Uterus (tissue), 4 donors: ENCODE results near the gene ANKRD1. TPM values are rescaled to one million over a fixed set of nuclear protein-coding genes. Genes with fewer than 3 reads are reported as not detected.

Experiments
- DNase-seq, 2 donors: peaks; one replicate each; pipeline ENCODE4 v3.0.0-alpha.2; 2019 to 2020
- H3K27ac ChIP-seq, 2 donors: fragments of 200-600 bp; sonication (generic); 1 replicate in 1 of 2; 2 replicates in 1 of 2; pipeline ENCODE4 v1.5.1; 2016 to 2018
- H3K27me3 ChIP-seq, 2 donors: fragments of 200-600 bp; sonication (generic); one replicate each; pipeline ENCODE4 v1.5.1; 2018 to 2019; ENCODE audit warnings: control low read depth in 1 of 2
- H3K36me3 ChIP-seq, 2 donors: fragments of 200-600 bp; sonication (generic); one replicate each; pipeline ENCODE4 v1.5.1; 2019; ENCODE audit warnings: control low read depth in 1 of 2
- H3K4me1 ChIP-seq, 2 donors: fragments of 200-600 bp; sonication (generic); one replicate each; pipeline ENCODE4 v1.5.1; 2018 to 2019; ENCODE audit warnings: control low read depth in 1 of 2
- H3K4me3 ChIP-seq, 2 donors: fragments of 200-600 bp; sonication (generic); 1 replicate in 1 of 2; 2 replicates in 1 of 2; pipeline ENCODE4 v1.5.1; 2018 to 2019; ENCODE audit warnings: mild to moderate bottlenecking in 1 of 2
- H3K9me3 ChIP-seq, 2 donors: fragments of 200-600 bp; sonication (generic); one replicate each; pipeline ENCODE4 v1.5.1; 2019; ENCODE audit warnings: control low read depth in 1 of 2
- POLR2A ChIP-seq, 2 donors: fragments of 450-650 bp; IDR thresholded peaks; one replicate each; pipeline ENCODE4 v1.6.1; 2016; ENCODE audit warnings: antibody characterized with exemption in 2 of 2, mild to moderate bottlenecking in 1 of 2, moderate library complexity in 1 of 2
- intact Hi-C: fragments of 100-400 bp; cut with DNase I; formaldehyde crosslinking; loops from one replicate; pipeline ENCODE4 v1.15.1; 2023; ENCODE audit warnings: low total_unique reads
- small RNA-seq: library from RNA; depleted of rRNA; stranded (forward); fragments of <200 nt; gene quantifications from one replicate; pipeline ENCODE3, GENCODE V24; 2016
- total RNA-seq, 4 donors: library from RNA; depleted of rRNA in 3 of 4; stranded (reverse); fragments of >200 nt in 3 of 4; gene quantifications; one replicate each; pipeline versions ENCODE4 v1.1.0 to v1.2.4, GENCODE V29; 2014 to 2023
- TF ChIP-seq, protein P1 (sequence below), 4 experiments: fragments of 200-600 bp in 2 of 4; fragments of 450-650 bp in 2 of 4; sonication (generic) in 2 of 4; IDR thresholded peaks; one replicate each; pipeline ENCODE4 v1.5.1; 2016 to 2019; ENCODE audit warnings: antibody characterized with exemption in 4 of 4, mild to moderate bottlenecking in 2 of 4, moderate library complexity in 1 of 4
- donor health status: DM: yes; HTN: yes; CAD: no.

Gene ANKRD1
- total RNA-seq, 4 donors from 2014 or later: 0.35 to 0.64 TPM; not detected in 2

DNA sequence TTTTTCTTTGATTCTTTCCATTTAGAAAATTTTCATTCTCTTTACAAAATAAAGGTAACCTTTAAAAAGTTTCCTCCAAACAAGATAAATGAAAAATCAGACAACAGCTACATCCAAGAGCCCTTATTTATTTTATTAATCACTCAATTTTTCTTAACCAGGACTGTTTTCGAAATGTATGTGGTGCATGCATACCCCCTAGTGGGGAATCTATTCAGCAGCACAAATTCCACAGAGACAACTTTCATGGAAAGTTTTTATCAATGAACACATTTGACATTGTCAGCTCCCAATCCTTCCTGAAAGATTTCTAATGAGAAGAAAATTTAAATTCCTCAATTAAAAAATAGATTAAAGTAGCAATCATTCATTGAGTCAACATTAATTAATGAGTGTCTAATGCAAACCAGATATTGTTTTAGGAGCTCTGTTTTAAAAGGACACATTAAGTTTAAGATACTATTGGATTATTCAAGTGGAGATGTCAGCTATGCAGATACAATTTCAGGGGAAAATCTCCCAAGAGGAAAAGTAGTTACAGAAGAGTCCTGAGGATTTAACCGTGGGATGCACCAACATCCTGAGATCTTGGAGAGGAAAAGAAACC, 57.9 kb downstream of the ANKRD1 start:
- intact Hi-C loops: no loop called here
- no peaks in the 10 kb centered on the region for H3K27me3 ChIP-seq
- no peak for DNase-seq

More for the DNA sequence above, 57.9 kb downstream of the ANKRD1 start:
- TF ChIP-seq, protein P1, sequence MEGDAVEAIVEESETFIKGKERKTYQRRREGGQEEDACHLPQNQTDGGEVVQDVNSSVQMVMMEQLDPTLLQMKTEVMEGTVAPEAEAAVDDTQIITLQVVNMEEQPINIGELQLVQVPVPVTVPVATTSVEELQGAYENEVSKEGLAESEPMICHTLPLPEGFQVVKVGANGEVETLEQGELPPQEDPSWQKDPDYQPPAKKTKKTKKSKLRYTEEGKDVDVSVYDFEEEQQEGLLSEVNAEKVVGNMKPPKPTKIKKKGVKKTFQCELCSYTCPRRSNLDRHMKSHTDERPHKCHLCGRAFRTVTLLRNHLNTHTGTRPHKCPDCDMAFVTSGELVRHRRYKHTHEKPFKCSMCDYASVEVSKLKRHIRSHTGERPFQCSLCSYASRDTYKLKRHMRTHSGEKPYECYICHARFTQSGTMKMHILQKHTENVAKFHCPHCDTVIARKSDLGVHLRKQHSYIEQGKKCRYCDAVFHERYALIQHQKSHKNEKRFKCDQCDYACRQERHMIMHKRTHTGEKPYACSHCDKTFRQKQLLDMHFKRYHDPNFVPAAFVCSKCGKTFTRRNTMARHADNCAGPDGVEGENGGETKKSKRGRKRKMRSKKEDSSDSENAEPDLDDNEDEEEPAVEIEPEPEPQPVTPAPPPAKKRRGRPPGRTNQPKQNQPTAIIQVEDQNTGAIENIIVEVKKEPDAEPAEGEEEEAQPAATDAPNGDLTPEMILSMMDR (IDR thresholded peaks at IDR 0.05): peak; percentile 28 to 59 (median 38)
- no peak for TF ChIP-seq POLR2A (IDR thresholded peaks at IDR 0.05)
- H3K36me3 ChIP-seq: no peaks in the 10 kb centered on the region
- H3K9me3 ChIP-seq: no peaks in the 10 kb centered on the region
- H3K4me3 ChIP-seq: no peak overlapping the region
- no peak overlapping the region for H3K27ac ChIP-seq
- H3K4me1 ChIP-seq: no peaks in the 10 kb centered on the region

Small RNAs within 50 kb of the gene (small RNA-seq; reads per million reads assigned to genes)
- gene RF00019: not detected
- not detected for gene RNU6-740P

Other genes with a start within 250 kb of the ANKRD1 start
- 1 to 10 TPM in 2 of 4 donors, under 1 TPM in 2; 0.29 to 1.5 (median 0.68) TPM for gene HTR7, start 63.0 kb downstream of the ANKRD1 start, total RNA-seq
- 10 to 100 TPM; 10.9 to 61.1 (median 32.0) TPM for gene RPP30, start 49.1 kb downstream of the ANKRD1 start, total RNA-seq